Measurements from ENCODE around the gene ABCF2. TPM values are rescaled to one million over a fixed set of nuclear protein-coding genes. Genes with fewer than 3 reads are reported as not detected.

ABCF2 gene
- 10 to 100 TPM; 35.6 to 58.7 (median 42.2) TPM for total RNA-seq

- H3K36me3 ChIP-seq, result peaks cover 7% of the 10 kb centered on the region
- intact Hi-C loops (cut with DNase I; ENCODE audit: low total_unique reads), result no loop called here
- DNase-seq (ENCODE audit: low spot score in 2 of 2), result peak; percentile 99
- H3K27me3 ChIP-seq, result no peaks in the 10 kb centered on the region
- H3K9me3 ChIP-seq, result no peaks in the 10 kb centered on the region
- H3K27ac ChIP-seq, result peak within 1 kb of the TSS; percentile 72 to 85
- peaks cover 4 to 10% of the 10 kb centered on the region in 2 donors for H3K4me1 ChIP-seq
- H3K4me3 ChIP-seq, result peak within 1 kb of the TSS; percentile 71 to 83 (median 76)
- peak; percentile 10 for TF ChIP-seq POLR2A (IDR thresholded peaks at IDR 0.05)
- TF ChIP-seq CTCF (IDR thresholded peaks at IDR 0.05), result no peak
- peak; percentile 72 to 84 (median 79) for TF ChIP-seq POLR2AphosphoS5 (IDR thresholded peaks at IDR 0.05)
Observed at GRCh38 chr7:151226875-151227782, at the start of gene ABCF2. Gene ABCF2 (minus strand): TSS chr7:151227205. CDS start chr7:151226458, 747 bp downstream.

- intact Hi-C loops (cut with DNase I; ENCODE audit: low total_unique reads), result no loop called here
- TF ChIP-seq CTCF (IDR thresholded peaks at IDR 0.05), result no peak
- TF ChIP-seq POLR2AphosphoS5 (IDR thresholded peaks at IDR 0.05), result no peak
- TF ChIP-seq POLR2A (IDR thresholded peaks at IDR 0.05), result no peak
- Histone ChIP-seq H3K27me3 (peaks cover 0 to 2% of the 10 kb centered on the region in 2 donors), H3K27ac (peak overlapping the region; percentile 67 to 89), H3K36me3 (no peaks in the 10 kb centered on the region), H3K9me3 (no peaks in the 10 kb centered on the region), H3K4me3 (peak overlapping the region in 2 of 3 donors; percentile 52 to 77), H3K4me1 (peaks cover 16 to 36% of the 10 kb centered on the region in 2 donors)
- peak in 1 of 2 donors; percentile 86 for DNase-seq (ENCODE audit: low spot score in 2 of 2)
Observed at GRCh38 chr7:151275813-151276577, 49.0 kb upstream of the ABCF2 start.

GRCh38 chr7:151274936-151275812, 48.2 kb upstream of the ABCF2 start:
- H3K27ac ChIP-seq, result peak overlapping the region; percentile 67 to 89
- TF ChIP-seq POLR2AphosphoS5 (IDR thresholded peaks at IDR 0.05) (no peak), CTCF (IDR thresholded peaks at IDR 0.05) (no peak), POLR2A (IDR thresholded peaks at IDR 0.05) (no peak)
- peak overlapping the region in 1 of 3 donors; percentile 77 for H3K4me3 ChIP-seq
- peaks cover 16 to 36% of the 10 kb centered on the region in 2 donors for H3K4me1 ChIP-seq
- intact Hi-C loops (cut with DNase I; ENCODE audit: low total_unique reads), result no loop called here
- H3K9me3 ChIP-seq, result no peaks in the 10 kb centered on the region
- peaks cover 0 to 2% of the 10 kb centered on the region in 2 donors for H3K27me3 ChIP-seq
- H3K36me3 ChIP-seq, result no peaks in the 10 kb centered on the region
- DNase-seq (ENCODE audit: low spot score in 2 of 2), result no peak

GRCh38 chr7:151274396-151274795, 47.4 kb upstream of the ABCF2 start:
- TF ChIP-seq POLR2A (IDR thresholded peaks at IDR 0.05) (no peak), CTCF (IDR thresholded peaks at IDR 0.05) (no peak), POLR2AphosphoS5 (IDR thresholded peaks at IDR 0.05) (no peak)
- H3K27ac ChIP-seq, result peak overlapping the region; percentile 73 to 89
- H3K27me3 ChIP-seq, result no peaks in the 10 kb centered on the region
- peaks cover 16 to 36% of the 10 kb centered on the region in 2 donors for H3K4me1 ChIP-seq
- H3K36me3 ChIP-seq, result no peaks in the 10 kb centered on the region
- no peaks in the 10 kb centered on the region for H3K9me3 ChIP-seq
- intact Hi-C loops (cut with DNase I; ENCODE audit: low total_unique reads), result no loop called here
- no peak for DNase-seq (ENCODE audit: low spot score in 2 of 2)
- H3K4me3 ChIP-seq, result peak overlapping the region in 1 of 3 donors; percentile 25
